PFSK-1 (cell line): Measurements from ENCODE around the gene FOLR1.

Experiments used
- FOXP2 ChIP-seq: optimal IDR thresholded peaks from 2 replicates; pipeline ENCODE3; 2011; ENCODE audit warnings: borderline replicate concordance, control low read depth, inconsistent platforms; ENCODE audit not compliant: insufficient read depth; ENCODE audit errors: extremely low read length, extremely low read depth
- POLR2AphosphoS5 ChIP-seq: IDR thresholded peaks from 2 replicates; pipeline ENCODE4 v1.6.1; 2012; ENCODE audit warnings: low read depth, mild to moderate bottlenecking, control low read depth, low read length, moderate library complexity
- REST ChIP-seq, 2 experiments: IDR thresholded peaks; 2 replicates each; pipeline versions ENCODE4 v1.6.1 to v1.8.0; 2011 to 2012; ENCODE audit warnings: low read depth in 2 of 2, low read length in 2 of 2, control low read depth in 1 of 2, inconsistent platforms in 1 of 2, mild to moderate bottlenecking in 1 of 2, moderate library complexity in 1 of 2; ENCODE audit not compliant: insufficient read depth in 1 of 2
- SIN3A ChIP-seq: IDR thresholded peaks from 2 replicates; pipeline ENCODE4 v1.6.1; 2012; ENCODE audit warnings: mild to moderate bottlenecking, low read length, moderate library complexity, borderline replicate concordance; ENCODE audit not compliant: insufficient read depth
- TAF1 ChIP-seq: IDR thresholded peaks from 2 replicates; pipeline ENCODE4 v1.6.1; 2012; ENCODE audit warnings: low read length, control low read depth, borderline replicate concordance; ENCODE audit not compliant: insufficient read depth

Gene FOLR1

DNA sequence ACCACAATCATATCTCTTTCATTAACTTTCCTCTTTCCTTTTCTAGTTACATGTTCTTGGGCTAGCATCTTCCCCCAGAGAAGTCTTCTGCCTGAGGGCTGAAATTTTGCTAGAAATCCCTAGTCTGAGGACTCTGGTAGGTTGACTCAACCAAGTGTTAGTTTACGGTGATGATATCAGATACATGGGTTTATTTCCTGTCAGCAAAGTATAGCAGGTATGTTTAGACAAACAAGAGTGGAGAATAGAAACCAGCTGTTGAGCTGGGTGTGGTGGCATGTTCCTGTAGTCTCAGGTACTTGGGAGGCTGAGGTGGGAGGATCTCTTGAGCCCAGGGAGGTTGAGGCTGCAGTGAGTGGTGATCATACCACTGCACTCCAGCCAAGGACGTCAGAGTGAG, 11.2 kb downstream of the FOLR1 start:
- no peak for TF ChIP-seq POLR2AphosphoS5
- TF ChIP-seq REST (IDR thresholded peaks at IDR 0.05; ENCODE audit: insufficient read depth in 1 of 2, low read depth in 2 of 2, low read length in 2 of 2) = no peak
- TF ChIP-seq TAF1 = no peak
- no peak for TF ChIP-seq SIN3A
- TF ChIP-seq FOXP2 = no peak

DNA sequence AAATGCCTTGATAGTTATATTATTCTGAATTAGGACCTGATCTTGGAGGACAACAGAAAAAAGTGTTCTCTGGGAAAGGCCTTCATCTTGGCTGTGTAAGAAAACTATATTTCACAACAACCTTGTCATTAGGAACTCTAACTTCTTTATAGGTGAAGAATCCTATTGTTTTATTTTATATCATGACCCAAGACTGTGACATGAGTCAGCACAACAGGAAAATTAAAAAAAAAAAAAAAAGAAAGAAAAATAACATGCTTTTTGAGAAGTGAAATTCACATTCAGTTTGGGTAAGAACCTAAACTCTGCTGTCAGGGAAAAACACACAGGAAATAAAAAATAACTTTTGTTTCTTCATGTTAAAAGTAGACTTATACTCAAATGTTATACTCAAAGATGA, 12.9 kb downstream of the FOLR1 start:
- TF ChIP-seq TAF1 (no peak), REST (IDR thresholded peaks at IDR 0.05; ENCODE audit: insufficient read depth in 1 of 2, low read depth in 2 of 2, low read length in 2 of 2) (no peak), POLR2AphosphoS5 (no peak), FOXP2 (no peak), SIN3A (no peak)

DNA sequence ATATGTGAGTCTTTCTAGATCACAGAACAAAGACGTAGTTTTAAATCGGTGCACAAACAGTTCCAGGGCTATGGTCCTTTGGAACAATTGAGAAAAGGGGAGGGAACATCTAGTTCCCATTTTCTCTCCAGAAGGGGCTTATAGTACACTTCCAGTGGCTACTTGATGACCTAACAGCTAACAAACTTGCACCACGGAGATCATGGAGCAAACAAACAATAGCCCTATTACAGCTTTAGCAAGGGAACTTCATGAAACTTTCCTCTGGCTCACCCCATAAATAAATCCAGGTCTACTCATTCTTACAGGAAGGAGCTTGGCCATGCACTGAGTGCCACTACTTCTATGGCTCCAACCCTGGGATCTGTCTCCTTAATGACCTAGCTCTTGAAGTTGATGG, 16.3 kb downstream of the FOLR1 start:
- TF ChIP-seq FOXP2 (no peak), SIN3A (no peak), REST (IDR thresholded peaks at IDR 0.05; ENCODE audit: insufficient read depth in 1 of 2, low read depth in 2 of 2, low read length in 2 of 2) (no peak), POLR2AphosphoS5 (no peak), TAF1 (no peak)

DNA sequence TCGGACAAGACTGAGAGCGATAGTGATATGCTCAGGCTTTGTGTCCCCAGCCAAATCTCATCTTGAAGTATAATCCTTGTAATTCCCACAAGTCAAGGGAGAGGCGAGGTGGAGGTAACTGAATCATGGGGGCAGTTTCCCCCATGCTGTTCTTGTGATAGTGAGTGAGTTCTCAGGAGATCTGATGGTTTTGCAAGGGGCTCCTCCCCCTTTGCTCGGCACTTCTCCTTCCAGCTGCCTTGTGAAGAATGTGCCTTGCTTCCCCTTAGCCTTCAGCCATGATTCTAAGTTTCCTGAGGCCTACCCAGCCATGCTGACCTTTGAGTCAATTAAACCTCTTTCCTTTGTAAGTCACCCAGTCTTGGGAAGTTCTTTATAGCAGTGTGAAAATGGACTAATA, 17.2 kb downstream of the FOLR1 start:
- TF ChIP-seq FOXP2 (no peak), SIN3A (no peak), POLR2AphosphoS5 (no peak), TAF1 (no peak), REST (IDR thresholded peaks at IDR 0.05; ENCODE audit: insufficient read depth in 1 of 2, low read depth in 2 of 2, low read length in 2 of 2) (no peak)

DNA sequence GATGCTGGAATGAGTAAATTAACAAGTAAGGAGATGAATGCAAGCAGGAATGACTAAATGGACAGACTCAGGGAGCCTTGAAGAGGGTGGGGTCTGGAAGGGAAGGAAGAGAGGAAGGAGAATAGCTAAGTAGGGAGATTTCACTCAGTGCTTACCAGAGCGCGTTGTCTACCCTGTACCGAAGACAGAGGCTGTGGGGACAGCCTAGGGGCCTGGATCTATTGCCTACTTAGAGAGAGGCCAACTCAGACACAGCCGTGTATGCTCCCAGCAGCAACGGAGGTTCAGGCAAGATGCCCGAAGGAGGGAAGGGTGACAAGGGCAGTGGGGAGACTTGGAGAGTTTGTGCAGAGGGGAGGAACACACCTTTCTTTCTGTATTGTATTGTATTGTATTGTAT, 24.7 kb downstream of the FOLR1 start, which contains the start of gene FOLR2:
TSS of gene FOLR2 (plus strand) at position 157 of the 400 bp plus-strand sequence. CDS start 1,791 bp downstream, outside the sequence.
- TF ChIP-seq SIN3A = no peak
- no peak for TF ChIP-seq POLR2AphosphoS5
- TF ChIP-seq TAF1 = no peak
- TF ChIP-seq FOXP2 = no peak
- no peak for TF ChIP-seq REST (IDR thresholded peaks at IDR 0.05; ENCODE audit: insufficient read depth in 1 of 2, low read depth in 2 of 2, low read length in 2 of 2)
